ENCODE results near the gene AOC2. TPM values are rescaled to one million over a fixed set of nuclear protein-coding genes. Genes with fewer than 3 reads are reported as not detected.
A peak's percentile ranks its signal among the peaks of the same experiment; 100 is the strongest.

AOC2 gene
- total RNA-seq, 1 donor = 0.72 TPM

DNA sequence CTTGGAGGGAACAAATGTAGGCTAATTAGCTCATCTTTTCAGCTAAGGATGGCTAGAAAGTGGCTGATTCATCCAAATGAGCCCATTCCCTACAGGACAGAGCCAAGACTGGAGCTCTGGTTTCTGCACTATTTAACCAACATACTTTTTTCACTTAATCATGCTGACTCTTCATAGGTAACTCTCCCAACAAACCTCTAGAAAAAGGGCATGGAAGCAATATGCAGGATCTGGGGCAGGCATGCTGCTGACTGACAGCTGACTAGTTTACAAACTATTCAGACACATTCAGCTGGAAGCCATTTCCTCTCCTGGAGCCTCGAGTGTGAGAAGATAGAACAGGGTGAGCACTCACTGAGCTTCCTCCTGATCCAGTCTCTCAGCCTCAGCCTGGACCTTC, 26.5 kb upstream of the AOC2 start:
- DNase-seq (ENCODE audit: low read depth) = no peak
- TF ChIP-seq CTCF (IDR thresholded peaks at IDR 0.05; ENCODE audit: insufficient read depth, low read length) = no peak
- H3K4me3 ChIP-seq (ENCODE audit: low read depth, low read length) = no peak overlapping the region

GRCh38 chr17:42818379-42818778, 26.0 kb upstream of the AOC2 start:
- DNase-seq (ENCODE audit: low read depth) = no peak
- no peak overlapping the region for H3K4me3 ChIP-seq (ENCODE audit: low read depth, low read length)
- TF ChIP-seq CTCF (IDR thresholded peaks at IDR 0.05; ENCODE audit: insufficient read depth, low read length) = no peak

DNA sequence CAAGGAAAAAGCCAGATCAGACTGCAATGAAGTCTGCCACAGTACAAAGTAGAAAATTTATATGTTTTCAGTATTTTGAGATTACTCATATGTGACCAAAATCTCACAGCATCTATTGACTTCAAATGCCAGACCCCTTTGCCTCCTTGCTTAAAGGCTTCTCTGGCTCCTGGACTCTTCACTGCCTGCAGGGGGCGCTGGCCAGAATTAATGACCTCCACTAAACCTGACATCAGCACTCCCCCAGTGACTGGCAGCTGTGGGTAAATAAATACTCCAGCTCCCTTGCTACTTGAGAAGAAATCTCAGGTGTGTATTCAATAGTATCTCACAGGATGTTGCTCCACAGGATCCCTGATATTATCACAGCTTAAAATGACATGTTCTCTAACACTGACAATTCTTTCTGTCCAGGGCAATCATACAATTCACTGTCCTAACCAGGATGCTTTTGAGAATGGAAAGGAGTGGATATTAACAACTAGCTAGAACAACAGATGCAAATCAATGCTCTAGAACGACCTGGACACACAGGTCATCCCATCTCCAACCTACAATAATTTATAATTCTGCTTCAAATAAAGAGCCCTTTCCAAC, 24.3 kb upstream of the AOC2 start:
- peak; percentile 46 for DNase-seq (ENCODE audit: low read depth)
- no peak overlapping the region for H3K4me3 ChIP-seq (ENCODE audit: low read depth, low read length)
- TF ChIP-seq CTCF (IDR thresholded peaks at IDR 0.05; ENCODE audit: insufficient read depth, low read length) = peak; percentile 75

DNA sequence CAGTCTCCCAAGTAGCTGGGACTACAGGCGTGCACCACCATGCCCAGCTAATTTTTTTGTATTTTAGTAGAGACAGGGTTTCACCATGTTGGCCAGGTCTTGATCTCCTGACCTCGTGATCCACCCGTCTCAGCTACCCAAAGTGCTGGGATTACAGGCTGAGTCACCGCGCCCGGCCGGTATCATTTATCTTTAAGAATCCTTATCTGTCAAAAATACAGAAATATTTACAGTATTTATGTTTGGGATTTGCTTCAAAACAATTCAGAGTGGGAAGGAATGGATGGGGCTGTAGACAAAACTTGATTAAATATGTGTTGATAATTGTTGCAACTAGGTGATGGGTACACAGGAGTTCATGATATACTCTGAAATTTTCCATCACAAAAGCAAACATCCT, 23.2 kb upstream of the AOC2 start:
- H3K4me3 ChIP-seq (ENCODE audit: low read depth, low read length) = no peak overlapping the region
- DNase-seq (ENCODE audit: low read depth) = no peak
- no peak for TF ChIP-seq CTCF (IDR thresholded peaks at IDR 0.05; ENCODE audit: insufficient read depth, low read length)

GRCh38 chr17:42827472-42827871, 16.9 kb upstream of the AOC2 start:
- no peak overlapping the region for H3K4me3 ChIP-seq (ENCODE audit: low read depth, low read length)
- no peak for TF ChIP-seq CTCF (IDR thresholded peaks at IDR 0.05; ENCODE audit: insufficient read depth, low read length)
- no peak for DNase-seq (ENCODE audit: low read depth)

- no peak overlapping the region for H3K4me3 ChIP-seq (ENCODE audit: low read depth, low read length)
- DNase-seq (ENCODE audit: low read depth) = no peak
- no peak for TF ChIP-seq CTCF (IDR thresholded peaks at IDR 0.05; ENCODE audit: insufficient read depth, low read length)
Observed at GRCh38 chr17:42830971-42831370, 13.4 kb upstream of the AOC2 start.

All from fibroblast of the aortic adventitia (primary cell).